KMS-11 (cell line): ENCODE data around the gene IL13RA2.

ENCODE experiments used
- H2AFZ ChIP-seq: fragments of 200-600 bp; sonication (generic); 2 replicates; pipeline ENCODE4 v1.6.1; 2016; ENCODE audit warnings: antibody characterized with exemption, mixed run types, low read depth
- H3K27ac ChIP-seq: fragments of 200-600 bp; sonication (generic); 2 replicates; pipeline ENCODE4 v1.6.1; 2016; ENCODE audit warnings: mild to moderate bottlenecking, mixed run types
- H3K27me3 ChIP-seq: fragments of 200-600 bp; sonication (generic); 2 replicates; pipeline ENCODE4 v1.6.1; 2017; ENCODE audit warnings: mild to moderate bottlenecking, low read depth, mixed run types, moderate library complexity; ENCODE audit not compliant: insufficient read depth
- H3K36me3 ChIP-seq: fragments of 200-600 bp; sonication (generic); 2 replicates; pipeline ENCODE4 v1.6.1; 2017; ENCODE audit warnings: mild to moderate bottlenecking, mixed run types; ENCODE audit not compliant: insufficient read depth
- H3K4me1 ChIP-seq: fragments of 200-600 bp; sonication (generic); 2 replicates; pipeline ENCODE4 v1.6.1; 2016; ENCODE audit warnings: mild to moderate bottlenecking, low read depth, mixed run types; ENCODE audit not compliant: poor library complexity, severe bottlenecking
- H3K4me2 ChIP-seq: fragments of 200-600 bp; sonication (generic); 2 replicates; pipeline ENCODE4 v1.7.0; 2016; ENCODE audit warnings: mild to moderate bottlenecking, mixed run types
- H3K4me3 ChIP-seq: fragments of 200-600 bp; sonication (generic); IDR thresholded peaks from 2 replicates; pipeline ENCODE4 v1.6.1; 2017; ENCODE audit warnings: low read depth, low read length, mixed read lengths; ENCODE audit not compliant: insufficient read depth
- H3K79me2 ChIP-seq: fragments of 200-600 bp; sonication (generic); 2 replicates; pipeline ENCODE4 v1.6.1; 2016; ENCODE audit warnings: low read depth, mixed run types; ENCODE audit not compliant: insufficient read depth
- H3K9ac ChIP-seq: fragments of 200-600 bp; sonication (generic); 2 replicates; pipeline ENCODE4 v1.6.1; 2016; ENCODE audit warnings: mild to moderate bottlenecking, mixed run types
- H4K20me1 ChIP-seq: fragments of 200-600 bp; sonication (generic); 2 replicates; pipeline ENCODE4 v1.6.1; 2016; ENCODE audit warnings: mild to moderate bottlenecking, mixed run types; ENCODE audit not compliant: insufficient read depth
- TF ChIP-seq, protein P1 (sequence below): fragments of 200-600 bp; sonication (generic); conservative IDR thresholded peaks from 2 replicates; pipeline ENCODE4 v1.6.1; 2017; ENCODE audit warnings: low read depth, mild to moderate bottlenecking, antibody characterized with exemption, low read length, moderate library complexity, mixed read lengths

Gene IL13RA2

DNA sequence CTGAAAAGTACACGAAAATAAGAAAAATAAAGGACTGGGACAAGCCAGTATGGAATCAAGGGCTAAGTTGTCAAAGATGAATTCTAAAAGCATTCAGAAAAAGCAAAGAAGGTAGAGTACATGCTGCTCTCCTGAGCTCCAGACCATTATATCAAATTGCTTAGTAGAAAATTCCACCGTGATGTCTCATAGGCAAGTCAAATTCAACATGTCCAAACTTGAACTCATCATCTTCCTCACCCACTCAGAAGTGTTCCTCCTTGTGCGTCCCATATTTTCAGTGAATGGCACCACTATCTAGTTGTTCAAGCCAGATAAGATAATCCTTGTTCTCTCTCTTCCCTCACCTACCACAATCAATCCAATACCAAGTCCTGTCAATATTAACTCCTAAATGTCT is 37.5 kb upstream of the IL13RA2 start:
- H3K36me3 ChIP-seq = no peaks in the 10 kb centered on the region
- H3K27me3 ChIP-seq = no peaks in the 10 kb centered on the region
- H3K4me2 ChIP-seq = no peak overlapping the region
- no peak overlapping the region for H3K9ac ChIP-seq
- no peaks in the 10 kb centered on the region for H3K4me1 ChIP-seq
- H3K27ac ChIP-seq = no peak overlapping the region
- H3K4me3 ChIP-seq = no peak overlapping the region
- TF ChIP-seq, protein P1, sequence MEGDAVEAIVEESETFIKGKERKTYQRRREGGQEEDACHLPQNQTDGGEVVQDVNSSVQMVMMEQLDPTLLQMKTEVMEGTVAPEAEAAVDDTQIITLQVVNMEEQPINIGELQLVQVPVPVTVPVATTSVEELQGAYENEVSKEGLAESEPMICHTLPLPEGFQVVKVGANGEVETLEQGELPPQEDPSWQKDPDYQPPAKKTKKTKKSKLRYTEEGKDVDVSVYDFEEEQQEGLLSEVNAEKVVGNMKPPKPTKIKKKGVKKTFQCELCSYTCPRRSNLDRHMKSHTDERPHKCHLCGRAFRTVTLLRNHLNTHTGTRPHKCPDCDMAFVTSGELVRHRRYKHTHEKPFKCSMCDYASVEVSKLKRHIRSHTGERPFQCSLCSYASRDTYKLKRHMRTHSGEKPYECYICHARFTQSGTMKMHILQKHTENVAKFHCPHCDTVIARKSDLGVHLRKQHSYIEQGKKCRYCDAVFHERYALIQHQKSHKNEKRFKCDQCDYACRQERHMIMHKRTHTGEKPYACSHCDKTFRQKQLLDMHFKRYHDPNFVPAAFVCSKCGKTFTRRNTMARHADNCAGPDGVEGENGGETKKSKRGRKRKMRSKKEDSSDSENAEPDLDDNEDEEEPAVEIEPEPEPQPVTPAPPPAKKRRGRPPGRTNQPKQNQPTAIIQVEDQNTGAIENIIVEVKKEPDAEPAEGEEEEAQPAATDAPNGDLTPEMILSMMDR = no peak
- H2AFZ ChIP-seq = no peak overlapping the region
- H3K79me2 ChIP-seq = no peaks in the 10 kb centered on the region
- no peaks in the 10 kb centered on the region for H4K20me1 ChIP-seq

DNA sequence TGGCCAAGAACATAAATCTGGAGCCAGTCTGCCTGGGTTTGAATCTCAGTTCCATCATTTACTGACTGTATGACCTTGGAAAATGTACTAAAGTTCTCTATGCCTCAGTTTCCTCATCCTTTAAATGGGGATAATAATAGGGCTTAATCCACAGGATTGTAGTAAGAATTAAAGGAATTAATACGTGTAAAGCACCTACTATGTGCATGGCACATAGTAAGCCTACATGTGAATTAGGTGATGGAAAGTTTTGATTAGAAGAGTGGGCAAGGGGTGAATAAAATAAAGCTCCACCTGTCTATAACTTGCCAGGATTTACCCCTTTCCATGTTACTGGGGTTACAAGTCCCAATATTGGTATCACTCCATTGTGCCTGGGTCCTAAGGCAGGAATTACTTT is 35.8 kb upstream of the IL13RA2 start:
- H3K4me1 ChIP-seq = no peaks in the 10 kb centered on the region
- H3K9ac ChIP-seq = no peak overlapping the region
- H3K4me2 ChIP-seq = no peak overlapping the region
- H4K20me1 ChIP-seq = no peaks in the 10 kb centered on the region
- no peaks in the 10 kb centered on the region for H3K79me2 ChIP-seq
- H2AFZ ChIP-seq = no peak overlapping the region
- no peaks in the 10 kb centered on the region for H3K36me3 ChIP-seq
- H3K27ac ChIP-seq = no peak overlapping the region
- no peak overlapping the region for H3K4me3 ChIP-seq
- H3K27me3 ChIP-seq = no peaks in the 10 kb centered on the region
- TF ChIP-seq, protein P1 = no peak

GRCh38 chrX:115047715-115048114 is 30.3 kb upstream of the IL13RA2 start:
- H3K4me3 ChIP-seq = no peak overlapping the region
- H3K27ac ChIP-seq = no peak overlapping the region
- TF ChIP-seq, protein P1 = no peak

DNA sequence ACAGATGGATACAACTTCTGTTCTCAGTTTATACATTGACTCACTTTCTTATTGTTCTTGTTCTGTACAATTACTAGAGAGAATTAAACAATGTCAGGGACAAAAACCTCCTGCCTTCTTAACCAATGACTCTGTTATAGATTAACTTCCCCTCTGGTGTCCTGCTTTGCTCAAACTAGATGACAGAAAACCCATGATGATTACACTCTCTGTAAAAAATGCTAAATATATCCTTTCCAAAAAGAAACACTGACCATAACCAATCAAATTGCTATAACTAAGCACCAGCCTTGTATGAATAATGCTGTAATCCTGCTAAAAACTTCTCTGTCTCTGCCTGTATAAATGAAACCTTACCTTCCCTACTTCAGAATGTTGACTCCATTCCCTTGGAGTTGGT is 29.8 kb upstream of the IL13RA2 start:
- Histone ChIP-seq H3K4me2 (no peak overlapping the region), H3K9ac (no peak overlapping the region), H3K36me3 (no peaks in the 10 kb centered on the region), H3K79me2 (no peaks in the 10 kb centered on the region), H4K20me1 (no peaks in the 10 kb centered on the region), H3K27me3 (no peaks in the 10 kb centered on the region), H2AFZ (no peak overlapping the region), H3K4me3 (no peak overlapping the region), H3K27ac (no peak overlapping the region), H3K4me1 (no peaks in the 10 kb centered on the region)
- TF ChIP-seq, protein P1 = no peak

More at GRCh38 chrX:115047715-115048114, 30.3 kb upstream of the IL13RA2 start:
- no peaks in the 10 kb centered on the region for H3K79me2 ChIP-seq
- no peaks in the 10 kb centered on the region for H3K4me1 ChIP-seq
- no peak overlapping the region for H3K9ac ChIP-seq
- H3K4me2 ChIP-seq = no peak overlapping the region
- no peaks in the 10 kb centered on the region for H4K20me1 ChIP-seq
- no peak overlapping the region for H2AFZ ChIP-seq
- no peaks in the 10 kb centered on the region for H3K27me3 ChIP-seq
- no peaks in the 10 kb centered on the region for H3K36me3 ChIP-seq
